WERI-Rb-1 (cell line): ENCODE data around the gene PRSS12.

Source experiments
- DNase-seq: peaks from one replicate; pipeline ENCODE4 v3.0.0-alpha.2; 2020
- H3K27ac ChIP-seq: fragments of 250-450 bp; sonication (Bioruptor Pico); 2 replicates; pipeline ENCODE4 v1.5.1; 2020; ENCODE audit warnings: mild to moderate bottlenecking, moderate library complexity
- H3K27me3 ChIP-seq: fragments of 250-450 bp; sonication (Bioruptor Pico); 2 replicates; pipeline ENCODE4 v1.5.1; 2021; ENCODE audit warnings: mild to moderate bottlenecking, low read depth, moderate library complexity; ENCODE audit not compliant: insufficient read depth, severe bottlenecking
- H3K36me3 ChIP-seq: fragments of 250-450 bp; sonication (Bioruptor Pico); 2 replicates; pipeline ENCODE4 v1.5.1; 2020; ENCODE audit warnings: mild to moderate bottlenecking, moderate library complexity
- H3K4me3 ChIP-seq: 2 replicates; pipeline ENCODE4 v1.5.1; 2011; ENCODE audit warnings: low read depth, mild to moderate bottlenecking, control low read depth, low read length
- H3K9me3 ChIP-seq: fragments of 250-450 bp; sonication (Bioruptor Pico); 2 replicates; pipeline ENCODE4 v1.5.1; 2021; ENCODE audit warnings: mild to moderate bottlenecking, moderate library complexity; ENCODE audit not compliant: severe bottlenecking
- CTCF ChIP-seq: IDR thresholded peaks from 2 replicates; pipeline ENCODE4 v1.5.1; 2011; ENCODE audit warnings: low read depth, mild to moderate bottlenecking, control low read depth, inconsistent platforms, low read length

Gene PRSS12

GRCh38 chr4:118353534-118354030 lies 779 bp upstream of the PRSS12 start:
- Histone ChIP-seq H3K27me3 (no peaks in the 10 kb centered on the region), H3K4me3 (peak overlapping the region; percentile 95), H3K27ac (peak overlapping the region; percentile 92), H3K36me3 (peaks cover 16% of the 10 kb centered on the region), H3K9me3 (no peaks in the 10 kb centered on the region)
- peak; percentile 31 for DNase-seq
- TF ChIP-seq CTCF, result no peak

GRCh38 chr4:118351851-118352827 lies 664 bp downstream of the PRSS12 start:
- Histone ChIP-seq H3K27ac (peak overlapping the region; percentile 92), H3K4me3 (peak overlapping the region; percentile 95), H3K36me3 (peaks cover 16% of the 10 kb centered on the region), H3K27me3 (no peaks in the 10 kb centered on the region), H3K9me3 (no peaks in the 10 kb centered on the region)
- no peak for TF ChIP-seq CTCF
- peak; percentile 82 for DNase-seq

- H3K36me3 ChIP-seq, result peaks cover 16% of the 10 kb centered on the region
- peak overlapping the region; percentile 95 for H3K4me3 ChIP-seq
- H3K9me3 ChIP-seq, result no peaks in the 10 kb centered on the region
- TF ChIP-seq CTCF, result no peak
- H3K27me3 ChIP-seq, result no peaks in the 10 kb centered on the region
- DNase-seq, result no peak
- peak overlapping the region; percentile 92 for H3K27ac ChIP-seq
Measured at GRCh38 chr4:118350961-118351360, 1.8 kb downstream of the PRSS12 start.

- Histone ChIP-seq H3K36me3 (peaks cover 16% of the 10 kb centered on the region), H3K27me3 (no peaks in the 10 kb centered on the region), H3K9me3 (no peaks in the 10 kb centered on the region), H3K4me3 (no peak overlapping the region), H3K27ac (no peak overlapping the region)
- no peak for DNase-seq
- no peak for TF ChIP-seq CTCF
Measured at GRCh38 chr4:118348886-118349285, 3.9 kb downstream of the PRSS12 start.

GRCh38 chr4:118346495-118346894 lies 6.3 kb downstream of the PRSS12 start:
- no peak for TF ChIP-seq CTCF
- H3K27me3 ChIP-seq, result no peaks in the 10 kb centered on the region
- peak; percentile 48 for DNase-seq
- no peak overlapping the region for H3K4me3 ChIP-seq
- H3K27ac ChIP-seq, result no peak overlapping the region; the same call in 1 of the 2 replicates
- no peaks in the 10 kb centered on the region for H3K9me3 ChIP-seq
- peaks cover 22% of the 10 kb centered on the region for H3K36me3 ChIP-seq
